Stomach (tissue), 4 donors: Measurements from ENCODE around the gene ZSCAN2.

Experiments
- CTCF ChIP-seq, 7 experiments: fragments of 450-650 bp in 4 of 7; fragments of 200-600 bp in 3 of 7; sonication (generic) in 3 of 7; IDR thresholded peaks; one replicate each; pipeline ENCODE4 v1.5.1; 2016 to 2019; ENCODE audit warnings: antibody characterized with exemption in 7 of 7, control low read depth in 2 of 7, mild to moderate bottlenecking in 1 of 7
- EP300 ChIP-seq: sonication (generic); formaldehyde crosslinking; IDR thresholded peaks from one replicate; pipeline ENCODE4 v1.6.1; 2017; ENCODE audit warnings: antibody characterized with exemption
- POLR2AphosphoS5 ChIP-seq, 3 donors: sonication (generic); formaldehyde crosslinking; IDR thresholded peaks; one replicate each; pipeline ENCODE4 v1.6.1; 2016; ENCODE audit warnings: antibody characterized with exemption in 3 of 3

GRCh38 chr15:84611631-84612030 is 10.8 kb downstream of the ZSCAN2 start:
- TF ChIP-seq EP300, result no peak
- no peak for TF ChIP-seq CTCF (IDR thresholded peaks at IDR 0.05)
- no peak for TF ChIP-seq POLR2AphosphoS5 (IDR thresholded peaks at IDR 0.05)
